ENCODE measurements around the gene FKBP5. TPM values are rescaled to one million over a fixed set of nuclear protein-coding genes. Genes with fewer than 3 reads are reported as not detected.

FKBP5 gene
- total RNA-seq, 1 donor from 2014 or later = 108 TPM

DNA sequence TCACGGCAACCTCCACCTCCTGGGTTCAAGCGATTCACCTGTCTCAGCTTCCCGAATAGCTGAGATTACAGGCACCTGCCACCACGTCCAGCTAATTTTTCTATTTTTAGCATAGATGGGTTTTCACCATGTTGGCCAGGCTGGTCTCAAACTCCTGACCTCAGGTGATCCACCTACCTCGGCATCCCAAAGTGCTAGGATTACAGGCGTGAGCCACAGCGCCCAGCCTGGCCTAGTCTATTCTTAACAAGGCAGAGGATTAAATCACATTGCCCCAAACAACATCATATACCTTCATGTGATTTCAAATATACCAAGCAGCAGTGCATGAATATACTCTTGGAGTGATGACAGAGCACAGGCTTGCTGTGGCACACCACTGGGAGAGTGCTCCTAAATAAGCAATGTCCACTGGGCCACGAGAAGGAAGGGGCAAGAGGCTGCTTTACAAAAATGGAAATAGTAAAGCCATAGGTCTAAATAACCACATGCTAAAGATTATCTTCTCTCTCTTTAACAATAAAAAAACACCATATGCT is 99.4 kb downstream of the FKBP5 start:
- peaks cover 30% of the 10 kb centered on the region for H3K36me3 Mint-ChIP-seq (ENCODE audit: unreplicated experiment)
- H3K4me1 Mint-ChIP-seq (ENCODE audit: unreplicated experiment) = peaks cover 35% of the 10 kb centered on the region
- peak overlapping the region; percentile 48 for H3K27ac Mint-ChIP-seq (ENCODE audit: unreplicated experiment)

DNA sequence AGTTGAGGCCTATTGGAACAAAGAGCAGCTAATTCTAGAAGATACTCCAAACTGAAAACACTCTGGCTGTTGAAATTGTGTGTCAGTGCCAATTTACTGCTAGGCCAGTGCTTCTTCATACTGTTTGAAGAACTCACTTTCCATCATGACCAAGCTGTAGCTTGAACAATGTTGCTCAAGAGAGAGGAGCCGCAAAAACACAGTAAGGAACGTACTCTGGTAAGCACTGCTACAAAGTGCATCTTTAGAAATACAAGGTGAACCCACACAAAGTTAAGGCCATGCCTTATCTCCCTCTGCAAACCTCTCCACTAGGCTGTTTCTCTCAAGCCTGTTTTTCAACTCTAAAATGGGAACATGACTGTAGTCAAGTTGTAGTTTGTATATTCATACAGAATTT is 101.5 kb downstream of the FKBP5 start:
- TF ChIP-seq, protein P1, sequence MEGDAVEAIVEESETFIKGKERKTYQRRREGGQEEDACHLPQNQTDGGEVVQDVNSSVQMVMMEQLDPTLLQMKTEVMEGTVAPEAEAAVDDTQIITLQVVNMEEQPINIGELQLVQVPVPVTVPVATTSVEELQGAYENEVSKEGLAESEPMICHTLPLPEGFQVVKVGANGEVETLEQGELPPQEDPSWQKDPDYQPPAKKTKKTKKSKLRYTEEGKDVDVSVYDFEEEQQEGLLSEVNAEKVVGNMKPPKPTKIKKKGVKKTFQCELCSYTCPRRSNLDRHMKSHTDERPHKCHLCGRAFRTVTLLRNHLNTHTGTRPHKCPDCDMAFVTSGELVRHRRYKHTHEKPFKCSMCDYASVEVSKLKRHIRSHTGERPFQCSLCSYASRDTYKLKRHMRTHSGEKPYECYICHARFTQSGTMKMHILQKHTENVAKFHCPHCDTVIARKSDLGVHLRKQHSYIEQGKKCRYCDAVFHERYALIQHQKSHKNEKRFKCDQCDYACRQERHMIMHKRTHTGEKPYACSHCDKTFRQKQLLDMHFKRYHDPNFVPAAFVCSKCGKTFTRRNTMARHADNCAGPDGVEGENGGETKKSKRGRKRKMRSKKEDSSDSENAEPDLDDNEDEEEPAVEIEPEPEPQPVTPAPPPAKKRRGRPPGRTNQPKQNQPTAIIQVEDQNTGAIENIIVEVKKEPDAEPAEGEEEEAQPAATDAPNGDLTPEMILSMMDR (IDR thresholded peaks at IDR 0.05) = no peak
- no peak for DNase-seq (ENCODE audit: extremely low spot score, unreplicated experiment)
- Mint-ChIP-seq H3K4me1 (ENCODE audit: unreplicated experiment) (peaks cover 45% of the 10 kb centered on the region), H3K36me3 (ENCODE audit: unreplicated experiment) (peaks cover 29% of the 10 kb centered on the region), H3K27me3 (ENCODE audit: unreplicated experiment) (no peaks in the 10 kb centered on the region), H3K27ac (ENCODE audit: unreplicated experiment) (peak overlapping the region; percentile 10), H3K4me3 (ENCODE audit: unreplicated experiment) (no peak overlapping the region), H3K9me3 (ENCODE audit: unreplicated experiment) (no peaks in the 10 kb centered on the region)

More for the DNA sequence above, 99.4 kb downstream of the FKBP5 start:
- no peaks in the 10 kb centered on the region for H3K9me3 Mint-ChIP-seq (ENCODE audit: unreplicated experiment)
- no peaks in the 10 kb centered on the region for H3K27me3 Mint-ChIP-seq (ENCODE audit: unreplicated experiment)
- DNase-seq (ENCODE audit: extremely low spot score, unreplicated experiment) = no peak
- no peak overlapping the region for H3K4me3 Mint-ChIP-seq (ENCODE audit: unreplicated experiment)
- TF ChIP-seq, protein P1 (IDR thresholded peaks at IDR 0.05) = no peak

DNA sequence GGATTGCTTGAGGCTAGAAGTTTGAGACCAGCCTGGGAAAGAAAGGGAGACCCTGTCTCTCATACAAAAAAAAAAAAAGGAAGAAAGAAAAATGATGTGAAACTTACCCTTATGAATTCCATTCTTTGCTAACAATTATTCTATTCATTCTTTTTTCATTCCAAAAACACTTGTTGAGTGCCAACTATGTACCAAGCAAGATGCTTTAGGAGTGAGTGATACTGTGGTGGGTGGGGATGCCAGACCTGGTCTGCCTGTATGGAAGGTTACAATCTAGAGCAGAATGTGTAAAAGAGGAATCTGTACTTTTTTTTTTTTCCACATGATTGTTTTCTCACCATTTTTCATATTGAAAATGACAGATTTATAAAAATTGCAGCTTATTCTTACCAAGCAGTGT is 102.2 kb downstream of the FKBP5 start:
- no peaks in the 10 kb centered on the region for H3K27me3 Mint-ChIP-seq (ENCODE audit: unreplicated experiment)
- peaks cover 45% of the 10 kb centered on the region for H3K4me1 Mint-ChIP-seq (ENCODE audit: unreplicated experiment)
- H3K9me3 Mint-ChIP-seq (ENCODE audit: unreplicated experiment) = no peaks in the 10 kb centered on the region
- no peak overlapping the region for H3K4me3 Mint-ChIP-seq (ENCODE audit: unreplicated experiment)
- H3K27ac Mint-ChIP-seq (ENCODE audit: unreplicated experiment) = peak overlapping the region; percentile 59
- H3K36me3 Mint-ChIP-seq (ENCODE audit: unreplicated experiment) = peaks cover 29% of the 10 kb centered on the region
- no peak for DNase-seq (ENCODE audit: extremely low spot score, unreplicated experiment)
- TF ChIP-seq, protein P1 (IDR thresholded peaks at IDR 0.05) = no peak

DNA sequence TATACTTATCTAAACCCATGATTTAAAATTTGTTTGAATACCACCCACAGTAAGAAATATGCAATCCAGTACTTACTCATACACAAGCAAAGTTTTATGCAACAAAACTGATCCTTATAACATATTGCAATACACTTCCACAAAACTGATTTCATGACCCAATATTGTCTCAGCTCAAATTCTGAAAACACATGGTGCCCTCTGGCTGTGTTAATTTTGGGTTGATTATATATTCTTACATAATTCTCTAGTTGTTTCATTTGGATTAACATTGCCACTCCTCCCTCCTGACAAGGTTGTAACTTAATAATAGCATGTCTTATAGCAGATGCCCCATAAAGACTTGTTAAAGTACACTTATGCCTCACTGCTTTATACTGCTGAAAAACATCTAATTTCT is 103.1 kb downstream of the FKBP5 start:
- no peak overlapping the region for H3K27ac Mint-ChIP-seq (ENCODE audit: unreplicated experiment)

DNA sequence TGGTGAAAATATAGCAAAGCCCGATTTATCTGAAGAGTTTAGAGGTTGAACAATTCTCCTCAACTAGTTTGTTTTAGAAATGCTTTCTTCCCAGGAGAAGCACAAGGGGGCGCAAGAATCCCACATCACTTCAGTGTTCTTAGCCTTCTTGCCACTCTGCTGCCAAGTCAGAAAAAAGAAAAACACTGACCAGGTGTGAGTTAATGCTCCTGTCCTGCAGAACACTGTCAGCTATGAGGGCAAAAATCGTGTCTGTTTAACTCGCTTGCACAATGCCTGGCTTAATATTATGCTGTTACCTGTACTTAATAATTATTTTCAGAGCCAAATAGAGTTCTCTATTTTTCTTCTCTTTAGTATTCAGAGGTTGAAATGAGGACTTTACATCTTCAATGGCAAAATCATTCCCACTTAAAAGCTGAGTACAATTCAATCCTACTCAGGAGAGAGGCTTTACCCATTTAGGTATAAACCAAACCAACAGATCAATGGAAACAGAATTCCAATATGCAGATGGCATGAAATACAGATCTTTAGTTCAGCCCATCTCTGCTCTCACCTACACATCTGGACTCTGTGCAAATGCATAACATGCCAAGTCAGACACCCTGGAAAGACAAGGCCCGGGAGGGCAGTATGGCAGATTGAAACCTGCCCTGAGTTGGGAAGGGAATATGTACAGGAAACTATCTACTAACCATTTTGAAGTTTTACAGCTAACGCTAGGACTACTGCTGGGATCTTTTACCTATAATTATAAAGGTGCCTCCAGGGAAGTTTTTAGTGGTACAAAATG is 104.6 kb downstream of the FKBP5 start:
- Mint-ChIP-seq H3K4me1 (ENCODE audit: unreplicated experiment) (peaks cover 28% of the 10 kb centered on the region), H3K27ac (ENCODE audit: unreplicated experiment) (peak overlapping the region; percentile 53), H3K27me3 (ENCODE audit: unreplicated experiment) (no peaks in the 10 kb centered on the region), H3K4me3 (ENCODE audit: unreplicated experiment) (no peak overlapping the region), H3K9me3 (ENCODE audit: unreplicated experiment) (no peaks in the 10 kb centered on the region), H3K36me3 (ENCODE audit: unreplicated experiment) (peaks cover 34% of the 10 kb centered on the region)
- TF ChIP-seq, protein P1 (IDR thresholded peaks at IDR 0.05) = peak; percentile 91
- DNase-seq (ENCODE audit: extremely low spot score, unreplicated experiment) = no peak

More for the DNA sequence above, 103.1 kb downstream of the FKBP5 start:
- Mint-ChIP-seq H3K27me3 (ENCODE audit: unreplicated experiment) (no peaks in the 10 kb centered on the region), H3K9me3 (ENCODE audit: unreplicated experiment) (no peaks in the 10 kb centered on the region), H3K36me3 (ENCODE audit: unreplicated experiment) (peaks cover 26% of the 10 kb centered on the region), H3K4me1 (ENCODE audit: unreplicated experiment) (peaks cover 36% of the 10 kb centered on the region), H3K4me3 (ENCODE audit: unreplicated experiment) (no peak overlapping the region)
- TF ChIP-seq, protein P1 (IDR thresholded peaks at IDR 0.05) = no peak
- no peak for DNase-seq (ENCODE audit: extremely low spot score, unreplicated experiment)
